Stimulated activated CD8-positive, alpha-beta memory T cell treated with anti-CD3 and anti-CD28 coated beads, Interleukin-7, amount 100 ng/mL, for 1 hour (primary cell): Measurements from ENCODE around the gene HK2.
"Not testable (repeated sequence)": the region's sequence is repeated elsewhere in the genome, so short reads cannot be mapped to it uniquely, and the experiment has no call there.

ENCODE experiments used
- DNase-seq, 2 donors: peaks; one replicate each; pipeline ENCODE4 v3.0.0-alpha.2; 2020; ENCODE audit warnings: low read depth in 2 of 2

HK2 gene

DNA sequence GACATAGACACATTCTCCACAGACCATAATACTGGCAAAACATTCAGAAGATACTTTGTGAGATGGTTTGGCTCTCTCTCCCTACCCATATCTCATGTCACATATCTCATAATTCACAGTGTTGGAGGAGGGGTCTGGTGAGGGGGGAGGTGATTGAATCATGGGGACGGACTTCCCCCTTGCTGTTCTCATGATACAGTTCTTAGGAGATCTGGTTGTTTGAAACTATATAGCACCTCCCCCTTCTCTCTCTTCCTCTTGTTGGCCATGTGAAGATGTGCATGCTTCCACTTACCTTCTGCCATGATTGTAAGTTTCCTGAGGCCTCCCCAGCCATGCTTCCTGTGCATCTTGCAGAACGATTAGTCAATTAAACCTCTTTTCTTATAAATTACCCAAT, 61.1 kb downstream of the HK2 start:
- DNase-seq, result no peak

- DNase-seq, result no peak
Measured at GRCh38 chr2:74896232-74896631, 62.3 kb downstream of the HK2 start.

- not testable (repeated sequence) for DNase-seq
Measured at GRCh38 chr2:74900225-74900624, 66.3 kb downstream of the HK2 start.

DNA sequence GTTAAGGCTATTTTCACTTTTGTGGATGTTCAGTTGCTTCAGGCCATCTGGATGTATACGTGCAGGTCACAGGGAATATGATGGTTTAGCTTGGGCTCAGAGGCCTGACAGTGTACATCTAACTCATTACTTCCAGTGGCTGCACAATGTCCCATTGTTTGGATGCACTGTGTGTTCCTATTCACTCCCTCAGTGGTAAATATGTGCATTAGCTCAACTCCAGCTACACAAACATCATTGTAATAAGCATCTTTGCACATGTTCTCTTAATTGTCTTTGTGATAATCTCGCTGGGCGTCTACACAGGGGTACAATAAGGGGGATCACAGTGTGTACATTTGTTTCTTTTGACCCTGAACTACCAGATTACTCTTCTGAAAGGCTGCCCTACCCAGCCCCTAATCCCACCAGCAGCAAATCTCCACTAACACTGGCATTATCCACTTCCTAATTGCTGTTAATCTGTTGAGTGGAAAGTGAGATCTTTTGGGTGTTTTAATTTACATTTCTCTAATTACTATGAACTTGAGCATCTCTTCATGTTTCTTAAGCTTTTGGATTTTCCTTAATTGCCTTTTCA, 68.4 kb downstream of the HK2 start:
- no peak for DNase-seq

- DNase-seq, result no peak
Measured at GRCh38 chr2:74906395-74906794, 72.5 kb downstream of the HK2 start.

DNA sequence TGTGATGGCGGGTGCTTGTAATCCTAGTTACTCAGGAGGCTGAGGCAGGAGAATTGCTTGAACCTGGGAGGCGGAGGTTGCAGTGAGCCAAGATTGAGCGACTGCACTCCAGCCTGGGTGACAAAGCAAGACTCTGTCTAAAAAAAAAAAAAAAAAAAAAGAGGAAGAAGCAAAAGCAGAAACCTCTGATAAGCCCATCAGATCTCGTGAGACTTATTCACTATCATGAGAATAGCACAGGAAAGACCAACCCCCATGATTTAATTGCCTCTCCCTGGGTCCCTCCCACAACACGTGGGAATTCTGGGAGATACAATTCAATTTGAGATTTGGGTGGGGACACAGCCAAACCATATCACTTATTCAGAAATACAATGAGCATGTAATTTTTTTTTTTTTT, 73.6 kb downstream of the HK2 start:
- DNase-seq, result not testable (repeated sequence)

- DNase-seq, result no peak
Measured at GRCh38 chr2:74908748-74909444, 75.0 kb downstream of the HK2 start.

DNA sequence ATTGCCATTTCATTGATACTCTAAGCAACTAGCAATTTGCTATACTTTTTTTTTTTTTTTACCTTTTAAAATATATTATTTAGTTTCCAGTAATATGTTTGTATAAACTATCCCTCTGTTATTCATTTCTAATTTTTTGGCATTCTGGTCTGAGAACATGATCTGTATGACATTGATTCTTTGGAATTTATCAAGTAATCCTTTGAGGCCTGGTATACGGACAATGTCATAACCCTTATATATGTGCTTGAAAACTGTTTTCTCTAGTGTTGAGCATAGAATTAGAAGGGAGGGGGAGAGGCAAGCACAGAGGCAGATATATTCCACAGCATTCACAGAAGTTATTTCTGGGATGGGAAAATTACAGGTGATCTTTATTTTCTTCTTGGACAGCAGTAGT, 76.3 kb downstream of the HK2 start:
- DNase-seq, result no peak

DNA sequence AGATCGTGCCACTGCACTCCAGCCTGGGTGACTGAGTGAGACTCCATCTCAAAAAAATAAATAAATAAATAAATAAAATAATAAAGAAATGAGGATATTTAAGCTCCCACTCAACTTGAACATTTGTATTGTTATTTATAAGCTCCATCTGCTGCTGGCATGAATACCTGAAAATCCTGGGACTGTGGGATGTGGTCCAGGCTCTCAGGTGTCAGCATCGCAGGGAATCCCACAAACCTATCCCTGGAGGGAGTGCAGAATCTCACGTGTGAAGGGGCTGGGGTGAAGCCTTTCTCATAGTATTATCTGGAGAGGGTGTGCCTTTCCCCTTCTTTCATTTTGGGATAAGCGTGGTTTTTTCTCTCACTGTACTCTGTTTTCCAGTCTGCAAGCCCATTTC, 77.1 kb downstream of the HK2 start:
- no peak for DNase-seq

- DNase-seq, result no peak
Measured at GRCh38 chr2:74915743-74916142, 81.8 kb downstream of the HK2 start.

DNA sequence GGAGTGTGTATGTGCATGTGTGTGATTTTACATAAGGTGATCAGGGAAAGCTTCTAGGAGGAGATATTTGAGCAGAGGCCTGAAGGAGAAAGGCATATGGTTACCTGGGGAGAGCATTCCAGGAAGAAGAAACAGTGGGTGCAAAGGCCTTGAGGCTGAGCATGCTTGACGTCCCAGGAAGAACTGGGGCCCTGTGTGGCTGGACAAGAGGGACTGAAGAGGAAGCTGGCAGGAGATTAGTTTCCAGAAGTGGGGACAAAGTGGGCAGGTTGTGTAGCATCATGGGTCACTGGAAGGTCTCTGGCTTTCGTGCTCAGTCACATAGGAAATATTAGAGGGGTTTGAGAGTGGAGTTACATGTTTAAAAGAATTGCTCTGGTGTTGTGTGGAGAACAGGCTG, 82.5 kb downstream of the HK2 start:
- DNase-seq, result no peak

DNA sequence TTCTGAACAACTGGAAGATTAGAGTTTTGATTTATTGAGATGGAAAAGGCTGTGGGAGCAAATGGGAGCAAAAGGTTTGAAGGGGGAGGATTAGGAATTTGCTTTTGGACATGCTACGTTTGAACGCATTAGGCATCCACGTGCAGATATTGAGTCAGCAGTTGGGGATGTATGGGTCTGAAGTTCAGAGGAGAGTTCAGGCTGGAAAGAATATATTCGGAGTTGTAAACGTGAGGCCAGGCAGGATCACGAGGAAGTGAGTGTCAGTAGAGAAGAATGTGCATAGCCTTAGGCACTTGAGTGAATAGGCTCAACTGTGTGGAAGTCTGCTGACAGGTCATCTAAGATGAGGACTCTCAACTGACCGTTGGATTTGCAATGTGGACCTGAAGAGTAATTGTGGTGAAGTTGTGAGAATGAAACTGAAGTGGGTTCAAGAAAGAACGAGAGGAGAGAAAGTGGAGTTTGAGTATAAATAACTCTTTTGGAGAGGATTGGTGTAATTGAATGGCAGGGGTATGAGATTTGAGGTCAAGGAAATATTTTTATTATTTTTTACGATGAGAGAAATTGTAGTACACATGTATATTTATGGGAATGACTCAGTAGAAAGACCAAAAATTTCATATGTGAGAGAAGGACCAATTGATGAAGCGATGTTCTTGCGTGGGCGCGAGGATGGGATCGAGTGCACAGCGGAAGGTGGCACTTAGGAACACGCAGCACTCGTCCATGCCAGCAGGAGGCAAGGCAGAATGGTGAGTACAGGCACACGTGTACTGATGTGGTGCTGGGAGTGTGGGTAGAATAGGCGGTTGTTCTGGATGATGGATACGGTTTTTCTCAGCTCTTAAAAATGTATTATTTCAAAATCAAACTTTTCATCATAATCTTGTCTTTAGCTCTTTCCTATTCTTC, 84.0 kb downstream of the HK2 start:
- no peak for DNase-seq

DNA sequence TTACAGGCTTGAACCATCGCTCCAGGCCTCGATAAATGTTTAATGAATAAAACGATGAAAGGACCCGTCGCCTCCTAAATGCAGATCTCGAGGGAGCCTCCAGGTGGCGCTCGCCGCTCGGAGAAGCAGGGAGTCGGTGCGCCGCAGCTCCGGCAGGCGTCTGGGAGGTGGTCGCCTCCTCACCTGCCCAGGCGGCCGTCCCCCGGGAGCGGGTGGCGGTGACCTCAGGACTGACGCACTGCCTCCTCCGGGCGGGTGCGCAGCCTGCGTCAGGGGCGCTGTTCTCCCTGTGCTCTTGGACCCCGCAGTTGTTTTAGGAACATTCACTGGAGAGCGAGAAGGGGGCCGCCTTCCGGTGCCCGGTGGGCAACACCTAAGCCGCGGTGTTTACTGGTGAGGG, 85.9 kb downstream of the HK2 start:
- peak; percentile 47 to 57 for DNase-seq

- DNase-seq, result no peak
Measured at GRCh38 chr2:74921236-74921736, 87.4 kb downstream of the HK2 start.

DNA sequence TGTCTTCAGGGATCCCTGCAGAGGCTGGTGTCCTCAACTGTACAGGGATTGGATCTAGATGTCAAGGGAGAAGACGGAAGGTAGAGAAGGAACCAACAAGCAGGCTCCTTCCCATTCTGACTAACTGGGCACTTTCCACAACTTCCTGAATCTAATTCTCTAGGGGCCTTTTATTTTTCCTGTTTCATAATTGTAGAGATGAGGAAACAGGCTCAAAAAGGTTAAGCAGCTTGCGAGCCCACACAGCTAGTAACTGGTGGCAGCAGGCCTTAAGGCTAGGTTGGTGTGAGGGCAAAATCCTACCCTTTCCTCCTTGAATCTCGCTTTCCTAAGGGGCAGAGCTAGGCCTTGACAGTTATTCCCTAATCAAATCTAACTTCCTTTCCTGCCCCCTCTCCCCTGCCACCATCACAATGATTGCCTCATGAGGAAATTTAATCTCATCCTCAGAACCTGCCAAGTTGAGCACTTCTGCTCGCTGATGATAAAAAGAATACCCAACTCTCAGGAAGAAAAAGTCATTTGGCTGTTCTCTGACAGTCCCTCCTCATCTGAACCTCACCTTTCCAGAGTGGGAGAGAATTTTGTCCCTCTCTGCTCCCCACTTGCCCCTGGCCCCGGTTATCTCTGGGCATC, 88.8 kb downstream of the HK2 start:
- no peak for DNase-seq

GRCh38 chr2:74924463-74925265, 90.7 kb downstream of the HK2 start:
- DNase-seq, result no peak

DNA sequence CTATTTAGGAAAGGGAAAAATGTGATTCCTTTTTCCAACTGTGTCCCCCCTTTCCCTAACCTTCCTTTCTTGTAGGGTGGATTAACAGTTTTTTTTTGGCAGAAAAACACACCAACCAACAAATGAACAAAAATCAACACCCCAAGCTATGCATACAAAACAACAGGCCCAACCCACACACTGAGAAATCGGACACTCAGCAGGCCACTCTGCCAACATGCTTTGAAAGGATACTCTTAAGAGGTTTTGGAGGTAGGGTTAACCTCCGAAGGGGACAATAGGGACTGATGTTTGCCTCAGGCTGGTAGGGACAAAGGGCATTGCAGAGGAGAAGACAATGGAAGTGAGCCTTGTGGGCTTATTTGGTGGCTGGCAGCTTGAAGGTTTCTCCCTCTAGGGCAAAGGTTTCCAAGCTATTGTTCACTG, 91.4 kb downstream of the HK2 start:
- DNase-seq, result no peak

GRCh38 chr2:74927621-74928020, 93.7 kb downstream of the HK2 start:
- DNase-seq, result no peak

DNA sequence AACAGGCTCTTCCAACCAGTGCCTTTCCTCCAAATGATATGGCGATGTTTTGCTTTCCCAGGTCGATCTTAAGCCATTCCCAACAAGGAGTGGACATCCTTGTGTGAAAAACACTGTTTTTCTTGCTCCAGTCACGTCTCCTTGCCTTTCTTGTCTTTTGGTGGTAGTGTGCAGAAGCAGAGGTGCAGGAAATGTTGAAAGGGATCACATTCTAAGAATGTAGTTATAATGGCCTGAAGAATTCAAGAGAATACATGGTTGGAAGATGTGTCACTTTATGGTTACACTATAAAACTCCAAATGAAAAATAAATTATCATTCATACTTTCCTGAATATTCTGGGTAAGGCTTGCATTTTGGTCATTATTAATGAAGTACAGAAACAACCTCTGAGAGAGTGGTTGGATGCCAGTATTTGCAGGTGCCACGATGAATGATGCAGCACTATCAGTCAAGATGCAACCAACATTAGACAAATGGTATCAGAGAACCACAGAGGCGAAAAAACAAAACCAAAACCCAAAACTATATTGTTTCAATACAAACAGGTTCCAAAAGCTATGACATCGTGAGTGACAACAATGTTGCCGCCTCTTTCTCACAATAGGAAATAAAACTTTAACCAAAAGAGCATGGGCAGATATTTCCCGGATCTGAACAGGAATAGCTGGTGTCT, 97.0 kb downstream of the HK2 start:
- no peak for DNase-seq

GRCh38 chr2:74931940-74932339, 98.0 kb downstream of the HK2 start:
- DNase-seq, result no peak

- DNase-seq, result no peak
Measured at GRCh38 chr2:74935975-74936391, 102.1 kb downstream of the HK2 start.
